GM18511 (cell line): ENCODE results near the gene CHST1.

Source experiments
- ATAC-seq: cut with Tn5 transposase; IDR thresholded peaks from one replicate; pipeline ENCODE4 v1.9.1; 2021; ENCODE audit warnings: mild to moderate bottlenecking, moderate library complexity; ENCODE audit not compliant: unreplicated experiment

Gene CHST1

DNA sequence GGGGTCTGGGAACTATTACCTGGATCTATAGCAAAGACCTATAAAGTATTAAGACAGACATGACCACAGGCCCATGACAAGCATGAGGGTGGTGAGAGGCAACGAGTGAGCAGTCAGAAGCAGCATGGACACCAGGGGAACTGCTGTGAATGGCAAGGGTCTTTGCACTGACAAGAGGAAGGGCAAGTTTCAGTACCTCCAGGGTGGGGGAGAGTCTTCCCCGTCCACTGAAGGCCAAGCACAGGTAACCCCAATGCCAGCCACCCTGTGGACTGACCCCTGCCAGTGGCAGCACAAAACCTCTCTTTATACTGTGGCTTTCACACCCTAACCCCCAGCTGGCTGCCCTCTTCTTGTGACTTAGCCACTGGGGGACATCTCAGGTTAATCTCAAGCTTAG is 55.5 kb downstream of the CHST1 start:
- no peak for ATAC-seq

- no peak for ATAC-seq
These were observed 56.1 kb downstream of the CHST1 start for GRCh38 chr11:45609337-45609736.

- ATAC-seq = no peak
These were observed 57.4 kb downstream of the CHST1 start for GRCh38 chr11:45607995-45608394.

GRCh38 chr11:45606514-45607281 is 58.7 kb downstream of the CHST1 start:
- ATAC-seq = no peak

- ATAC-seq = no peak
These were observed 60.4 kb downstream of the CHST1 start for GRCh38 chr11:45605051-45605450.

- ATAC-seq = no peak
These were observed 61.3 kb downstream of the CHST1 start for GRCh38 chr11:45603946-45604682.

DNA sequence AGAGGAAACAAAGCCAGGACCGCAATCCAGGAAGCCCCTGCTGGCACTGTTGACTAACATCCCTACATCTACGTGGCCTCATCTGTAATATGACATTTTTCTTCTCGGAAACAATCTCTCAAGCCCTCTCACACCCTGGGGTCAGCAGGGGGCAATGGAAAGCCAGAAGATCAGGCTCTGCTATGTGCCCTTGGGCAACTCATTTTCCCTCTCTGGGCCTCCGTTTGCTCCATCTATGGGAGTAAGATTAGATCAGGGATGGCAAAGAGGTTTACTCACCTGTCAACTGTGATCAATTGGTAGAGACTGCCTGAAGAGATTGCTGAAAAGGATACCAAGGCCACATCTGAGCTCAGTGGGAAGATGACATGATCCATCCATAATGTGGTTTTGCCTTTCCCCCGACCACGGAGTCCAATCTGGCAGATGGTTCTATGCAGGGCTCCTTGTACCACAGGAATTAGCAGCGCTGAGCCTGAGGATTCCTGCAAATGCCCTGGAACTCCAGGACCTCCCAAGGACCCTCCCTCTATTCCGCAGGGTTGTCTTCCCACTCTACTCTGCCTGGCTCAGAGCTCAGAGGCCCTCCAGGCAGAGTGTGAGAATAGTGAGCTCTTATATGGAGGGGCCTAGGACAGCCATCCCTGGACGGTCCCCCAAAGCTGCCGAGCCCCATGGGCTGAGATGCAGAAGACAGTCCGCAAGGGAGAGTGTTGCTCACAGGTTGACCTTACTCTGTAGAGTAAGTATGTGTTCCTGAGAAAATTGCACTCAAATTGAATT is 66.1 kb downstream of the CHST1 start:
- ATAC-seq = no peak
